Keratinocyte (primary cell): ENCODE measurements around the gene ACTN1. TPM values are rescaled to one million over a fixed set of nuclear protein-coding genes. Genes with fewer than 3 reads are reported as not detected.
"Not testable (repeated sequence)": the region's sequence is repeated elsewhere in the genome, so short reads cannot be mapped to it uniquely, and the experiment has no call there.

ENCODE experiments used
- DNase-seq: peaks from one replicate; pipeline ENCODE4 v3.0.0-alpha.2; 2011; ENCODE audit warnings: low read depth, missing footprints, low spot score
- FAIRE-seq: peaks from 2 replicates; lab custom pipeline; 2011; peaks lifted over from hg19 to GRCh38; lab: Jason Lieb, UNC
- H2AFZ ChIP-seq: 2 replicates; pipeline ENCODE4 v1.6.0; 2012; ENCODE audit warnings: low read length, control low read depth, inconsistent platforms; ENCODE audit not compliant: control insufficient read depth
- H3K27ac ChIP-seq: 2 replicates; pipeline ENCODE4 v1.5.1; 2011; ENCODE audit warnings: low read length; ENCODE audit not compliant: control insufficient read depth, insufficient read depth
- H3K27me3 ChIP-seq: 3 replicates; pipeline ENCODE4 v1.6.0; 2011; ENCODE audit warnings: low read length; ENCODE audit not compliant: control insufficient read depth, insufficient read depth; ENCODE audit errors: extremely low read depth
- H3K36me3 ChIP-seq, 2 experiments: 2 replicates in 1 of 2; 3 replicates in 1 of 2; pipeline ENCODE4 v1.5.1; 2011; ENCODE audit warnings: low read length in 2 of 2, mild to moderate bottlenecking in 1 of 2; ENCODE audit not compliant: control insufficient read depth in 2 of 2, insufficient read depth in 2 of 2; ENCODE audit errors: extremely low read depth in 1 of 2
- H3K4me1 ChIP-seq: 3 replicates; pipeline ENCODE4 v1.5.1; 2011; ENCODE audit warnings: low read length; ENCODE audit not compliant: control insufficient read depth, insufficient read depth; ENCODE audit errors: extremely low read depth
- H3K4me2 ChIP-seq: 3 replicates; pipeline ENCODE4 v1.6.0; 2011; ENCODE audit warnings: low read depth, low read length; ENCODE audit not compliant: control insufficient read depth, insufficient read depth; ENCODE audit errors: extremely low read depth
- H3K4me3 ChIP-seq, 3 experiments: fragments of 200-600 bp in 1 of 3; sonication (generic) in 1 of 3; 2 replicates in 2 of 3; 3 replicates in 1 of 3; pipeline ENCODE4 v1.5.1; 2011 to 2016; ENCODE audit warnings: low read length in 3 of 3, mild to moderate bottlenecking in 3 of 3, control low read depth in 2 of 3, inconsistent platforms in 1 of 3, low read depth in 1 of 3, mixed read lengths in 1 of 3, mixed run types in 1 of 3, moderate library complexity in 1 of 3; ENCODE audit not compliant: control insufficient read depth in 2 of 3, insufficient read depth in 2 of 3; ENCODE audit errors: extremely low read depth in 1 of 3
- H3K79me2 ChIP-seq: 2 replicates; pipeline ENCODE4 v1.6.0; 2012; ENCODE audit warnings: low read length; ENCODE audit not compliant: control insufficient read depth, insufficient read depth
- H3K9ac ChIP-seq: 3 replicates; pipeline ENCODE4 v1.6.0; 2011; ENCODE audit warnings: low read length; ENCODE audit not compliant: control insufficient read depth, insufficient read depth; ENCODE audit errors: extremely low read depth
- H3K9me1 ChIP-seq: 3 replicates; pipeline ENCODE4 v1.6.0; 2011; ENCODE audit warnings: low read length; ENCODE audit not compliant: control insufficient read depth, insufficient read depth; ENCODE audit errors: extremely low read depth
- H3K9me3 ChIP-seq: 2 replicates; pipeline ENCODE4 v1.5.1; 2012; ENCODE audit warnings: low read depth, low read length; ENCODE audit not compliant: control insufficient read depth
- H4K20me1 ChIP-seq: 3 replicates; pipeline ENCODE4 v1.6.0; 2011; ENCODE audit warnings: low read length; ENCODE audit not compliant: control insufficient read depth, insufficient read depth; ENCODE audit errors: extremely low read depth
- CTCF ChIP-seq, 3 experiments: IDR thresholded peaks in 1 of 3; conservative IDR thresholded peaks in 1 of 3; optimal IDR thresholded peaks in 1 of 3; 2 replicates in 2 of 3; 3 replicates in 1 of 3; pipeline versions ENCODE3 to v1.5.1; 2011; ENCODE audit warnings: low read length in 3 of 3, mild to moderate bottlenecking in 3 of 3, moderate library complexity in 2 of 3, control low read depth in 1 of 3, inconsistent platforms in 1 of 3; ENCODE audit not compliant: insufficient read depth in 2 of 3; ENCODE audit errors: extremely low read depth in 1 of 3
- EZH2 ChIP-seq: IDR thresholded peaks from one replicate; pipeline ENCODE4 v1.6.1; 2012; ENCODE audit warnings: inconsistent platforms, mild to moderate bottlenecking, low read length, moderate library complexity
- dilution Hi-C: fragments of 300-500 bp; cut with MboI; formaldehyde crosslinking; loops from one replicate; pipeline ENCODE4 v1.7.0; 2020; ENCODE audit warnings: low sequenced_read_pairs; ENCODE audit not compliant: extremely low pct_ligation_motif_present
- polyA plus RNA-seq, 5 experiments: library from polyadenylated mRNA; depleted of rRNA in 3 of 5; stranded (reverse) in 3 of 5; stranded (forward) in 1 of 5; unstranded in 1 of 5; fragments of >200 nt; gene quantifications; 1 replicate in 1 of 5; 2 replicates in 3 of 5; 3 replicates in 1 of 5; pipeline versions ENCODE4 v1.2.1 to v1.2.3, GENCODE V29; 2011 to 2012; ENCODE audit warnings: missing spikeins in 2 of 5, low read depth in 1 of 5, low replicate concordance in 1 of 5

The ACTN1 gene
- polyA plus RNA-seq, 1 donor (not counting 4 experiments of a cell fraction or from before 2014, with no cell fraction given), result 558 TPM

DNA sequence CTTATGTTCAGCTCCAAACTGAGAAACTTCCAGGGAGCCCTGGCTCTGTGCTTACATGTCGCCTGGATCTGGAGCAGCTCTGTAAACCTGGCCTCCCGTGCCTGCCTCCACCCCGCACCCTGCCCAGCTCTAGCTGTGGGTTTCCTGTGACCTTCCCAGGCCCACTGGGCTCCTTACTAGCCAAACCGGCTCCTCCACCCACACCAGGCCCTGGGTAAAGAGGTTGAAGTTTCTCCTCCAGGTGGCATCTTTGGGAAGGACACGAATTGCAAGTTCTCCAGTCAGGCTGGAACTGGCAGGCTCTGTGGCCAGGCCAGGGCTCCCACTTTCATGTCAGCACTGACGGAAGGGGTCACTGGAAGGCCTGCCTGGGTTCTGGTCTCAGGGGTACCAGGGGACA lies 125.4 kb downstream of the ACTN1 start:
- dilution Hi-C loops, result no loop called here
- FAIRE-seq, result no peak

DNA sequence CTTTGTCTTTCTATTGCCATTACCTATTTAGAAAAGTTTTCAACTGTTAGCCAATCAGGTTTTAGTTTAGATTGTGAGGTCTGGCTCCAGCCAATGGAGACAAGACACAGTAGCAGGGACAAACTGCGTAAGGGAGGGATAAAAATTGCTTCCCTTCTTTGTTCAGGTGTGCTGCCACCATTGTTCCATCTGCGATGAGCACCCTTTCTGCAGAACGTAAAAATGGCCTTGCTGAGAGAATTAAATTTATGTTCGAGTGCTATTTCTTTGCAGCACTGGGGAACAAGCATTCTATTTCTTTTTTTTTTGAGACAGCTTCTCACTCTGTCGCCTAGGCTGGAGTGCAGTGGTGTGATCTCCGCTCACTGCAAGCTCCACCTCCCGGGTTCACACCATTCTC lies 126.6 kb downstream of the ACTN1 start:
- H3K79me2 ChIP-seq, H3K9me3 ChIP-seq, H3K27me3 ChIP-seq, H3K9me1 ChIP-seq, DNase-seq, H3K9ac ChIP-seq, H3K4me1 ChIP-seq, H2AFZ ChIP-seq, dilution Hi-C loops, H3K4me3 ChIP-seq, H3K4me2 ChIP-seq, H3K36me3 ChIP-seq, FAIRE-seq, H3K27ac ChIP-seq, H4K20me1 ChIP-seq: not testable (repeated sequence)

More for the DNA sequence above, 125.4 kb downstream of the ACTN1 start:
- no peak overlapping the region for H3K27ac ChIP-seq
- no peaks in the 10 kb centered on the region for H3K4me1 ChIP-seq
- H4K20me1 ChIP-seq, result no peaks in the 10 kb centered on the region
- H3K9me3 ChIP-seq, result no peaks in the 10 kb centered on the region
- H2AFZ ChIP-seq, result no peak overlapping the region
- no peak overlapping the region for H3K9ac ChIP-seq
- peaks cover 2 to 4% of the 10 kb centered on the region in 2 experiments for H3K36me3 ChIP-seq
- no peak overlapping the region for H3K4me3 ChIP-seq
- H3K9me1 ChIP-seq, result peaks cover 2% of the 10 kb centered on the region
- TF ChIP-seq EZH2 (no peak), CTCF (optimal IDR thresholded peaks at IDR 0.05 in 1 of 3, IDR thresholded peaks at IDR 0.05 in 1 of 3, conservative IDR thresholded peaks at IDR 0.05 in 1 of 3; ENCODE audit: extremely low read depth in 1 of 3, insufficient read depth in 2 of 3, low read length in 3 of 3) (no peak)
- H3K27me3 ChIP-seq, result no peaks in the 10 kb centered on the region
- no peak overlapping the region for H3K4me2 ChIP-seq
- no peak for DNase-seq
- H3K79me2 ChIP-seq, result no peaks in the 10 kb centered on the region

DNA sequence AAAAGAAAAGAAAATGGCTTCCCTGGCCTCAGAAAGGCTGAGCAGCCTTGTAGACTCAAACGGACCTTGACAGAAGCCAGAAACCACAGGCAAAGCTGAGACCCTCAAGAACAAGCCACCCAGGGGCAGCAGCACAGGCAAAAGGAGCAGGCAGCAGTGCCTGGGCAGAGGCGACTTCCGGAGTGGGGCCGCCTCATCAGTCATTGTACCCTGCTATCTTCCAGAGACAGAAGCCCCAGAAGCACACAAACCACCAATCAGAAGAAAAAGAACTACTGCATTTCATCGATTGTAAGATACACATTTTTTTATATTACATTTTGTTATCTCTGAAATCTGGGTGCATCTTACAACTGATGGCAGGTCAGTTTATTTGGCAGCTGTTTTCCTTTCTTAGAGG lies 128.0 kb downstream of the ACTN1 start:
- Histone ChIP-seq H3K4me3 (no peak overlapping the region), H3K4me2 (no peak overlapping the region), H3K4me1 (no peaks in the 10 kb centered on the region), H3K79me2 (no peaks in the 10 kb centered on the region), H3K36me3 (peaks cover 2 to 4% of the 10 kb centered on the region in 2 experiments), H2AFZ (no peak overlapping the region), H4K20me1 (no peaks in the 10 kb centered on the region), H3K9me1 (no peaks in the 10 kb centered on the region), H3K9ac (no peak overlapping the region), H3K27ac (no peak overlapping the region), H3K27me3 (no peaks in the 10 kb centered on the region), H3K9me3 (no peaks in the 10 kb centered on the region)
- dilution Hi-C loops, result no loop called here
- TF ChIP-seq EZH2 (no peak), CTCF (optimal IDR thresholded peaks at IDR 0.05 in 1 of 3, IDR thresholded peaks at IDR 0.05 in 1 of 3, conservative IDR thresholded peaks at IDR 0.05 in 1 of 3; ENCODE audit: extremely low read depth in 1 of 3, insufficient read depth in 2 of 3, low read length in 3 of 3) (no peak)
- no peak for FAIRE-seq
- DNase-seq, result no peak
